Skeletal muscle cell (primary cell): ENCODE measurements around the gene MMP17.
"Not testable (repeated sequence)": the region's sequence is repeated elsewhere in the genome, so short reads cannot be mapped to it uniquely, and the experiment has no call there.

Source experiments
- DNase-seq: peaks from one replicate; pipeline ENCODE4 v3.0.0-alpha.2; 2010; ENCODE audit warnings: low read depth
- H3K4me3 ChIP-seq: 2 replicates; pipeline ENCODE4 v1.5.1; 2011; ENCODE audit warnings: low read depth, mild to moderate bottlenecking, control low read depth, low read length, moderate library complexity

MMP17 gene

GRCh38 chr12:131860472-131861260 is 32.5 kb downstream of the MMP17 start:
- no peak for DNase-seq
- peak overlapping the region; percentile 1 for H3K4me3 ChIP-seq

GRCh38 chr12:131861261-131862083 is 33.3 kb downstream of the MMP17 start:
- no peak for DNase-seq
- no peak overlapping the region for H3K4me3 ChIP-seq

- no peak for DNase-seq
- no peak overlapping the region for H3K4me3 ChIP-seq
Observed at GRCh38 chr12:131862084-131862441, 33.9 kb downstream of the MMP17 start.

GRCh38 chr12:131862600-131862993 is 34.4 kb downstream of the MMP17 start:
- no peak for DNase-seq
- no peak overlapping the region for H3K4me3 ChIP-seq

- no peak for DNase-seq
- H3K4me3 ChIP-seq: no peak overlapping the region
Observed at GRCh38 chr12:131862994-131863710, 35.0 kb downstream of the MMP17 start.

- no peak overlapping the region for H3K4me3 ChIP-seq
Observed at GRCh38 chr12:131863711-131864396, 35.7 kb downstream of the MMP17 start.

GRCh38 chr12:131864469-131864868 is 36.3 kb downstream of the MMP17 start:
- H3K4me3 ChIP-seq: no peak overlapping the region
- DNase-seq: no peak

More at GRCh38 chr12:131863711-131864396, 35.7 kb downstream of the MMP17 start:
- DNase-seq: no peak

GRCh38 chr12:131865180-131865875 is 37.1 kb downstream of the MMP17 start:
- H3K4me3 ChIP-seq: no peak overlapping the region
- no peak for DNase-seq

- H3K4me3 ChIP-seq: no peak overlapping the region
- no peak for DNase-seq
Observed at GRCh38 chr12:131867471-131867870, 39.3 kb downstream of the MMP17 start.

- DNase-seq: no peak
- H3K4me3 ChIP-seq: no peak overlapping the region
Observed at GRCh38 chr12:131867891-131868675, 39.9 kb downstream of the MMP17 start.

GRCh38 chr12:131869871-131870418 is 41.8 kb downstream of the MMP17 start:
- DNase-seq: no peak
- no peak overlapping the region for H3K4me3 ChIP-seq

GRCh38 chr12:131871677-131872076 is 43.5 kb downstream of the MMP17 start:
- no peak overlapping the region for H3K4me3 ChIP-seq
- DNase-seq: no peak

- peak; percentile 65 for DNase-seq
- no peak overlapping the region for H3K4me3 ChIP-seq
Observed at GRCh38 chr12:131872154-131873051, 44.2 kb downstream of the MMP17 start.

GRCh38 chr12:131873293-131873692 is 45.1 kb downstream of the MMP17 start:
- H3K4me3 ChIP-seq: no peak overlapping the region
- no peak for DNase-seq

- H3K4me3 ChIP-seq, DNase-seq: not testable (repeated sequence)
Observed at GRCh38 chr12:131874972-131875371, 46.8 kb downstream of the MMP17 start.

- not testable (repeated sequence) for H3K4me3 ChIP-seq, DNase-seq
Observed at GRCh38 chr12:131877216-131877615, 49.0 kb downstream of the MMP17 start.

GRCh38 chr12:131878436-131878835 is 50.2 kb downstream of the MMP17 start:
- DNase-seq, H3K4me3 ChIP-seq: not testable (repeated sequence)
